H7 (cell line): ENCODE data around the gene TRIM63. TPM values are rescaled to one million over a fixed set of nuclear protein-coding genes. Genes with fewer than 3 reads are reported as not detected.

Experiments
- DNase-seq: peaks from one replicate; pipeline ENCODE4 v3.0.0; 2012
- H3K27me3 ChIP-seq: 2 replicates; pipeline ENCODE4 v1.6.0; 2011; ENCODE audit warnings: mild to moderate bottlenecking, low read length; ENCODE audit not compliant: control insufficient read depth, insufficient read depth
- H3K36me3 ChIP-seq: replicated peaks from 2 replicates; pipeline ENCODE4 v1.5.1; 2011; ENCODE audit warnings: low read length; ENCODE audit not compliant: control insufficient read depth, insufficient read depth
- H3K4me3 ChIP-seq: 2 replicates; pipeline ENCODE4 v1.5.1; 2011; ENCODE audit warnings: low read depth, mild to moderate bottlenecking, control low read depth, low read length, moderate library complexity; ENCODE audit not compliant: insufficient read depth
- total RNA-seq: library from RNA; depleted of rRNA; stranded (reverse); fragments of >200 nt; shearing (Covaris generic); gene quantifications from 2 replicates; pipeline ENCODE4 v1.2.3, GENCODE V29; 2014

Gene TRIM63
- total RNA-seq, 1 experiment from 2014 or later = 0.07 TPM

GRCh38 chr1:26027716-26028489 lies 39.5 kb downstream of the TRIM63 start:
- DNase-seq = no peak

GRCh38 chr1:26025517-26025916 lies 41.9 kb downstream of the TRIM63 start:
- no peak for DNase-seq
- H3K27me3 ChIP-seq = no peaks in the 10 kb centered on the region
- no peak overlapping the region for H3K4me3 ChIP-seq
- no peaks in the 10 kb centered on the region for H3K36me3 ChIP-seq

More at GRCh38 chr1:26027716-26028489, 39.5 kb downstream of the TRIM63 start:
- Histone ChIP-seq H3K36me3 (no peaks in the 10 kb centered on the region), H3K27me3 (peaks cover 2% of the 10 kb centered on the region; the same call in 1 of the 2 replicates), H3K4me3 (no peak overlapping the region)

- DNase-seq = no peak
- H3K27me3 ChIP-seq = no peaks in the 10 kb centered on the region
- no peak overlapping the region for H3K4me3 ChIP-seq
- no peaks in the 10 kb centered on the region for H3K36me3 ChIP-seq
Measured at GRCh38 chr1:26025060-26025459, 42.4 kb downstream of the TRIM63 start.

GRCh38 chr1:26023826-26024225 lies 43.6 kb downstream of the TRIM63 start:
- no peak for DNase-seq
- H3K36me3 ChIP-seq = no peaks in the 10 kb centered on the region
- no peaks in the 10 kb centered on the region for H3K27me3 ChIP-seq
- no peak overlapping the region for H3K4me3 ChIP-seq

GRCh38 chr1:26023009-26023408 lies 44.4 kb downstream of the TRIM63 start:
- no peak for DNase-seq
- no peaks in the 10 kb centered on the region for H3K36me3 ChIP-seq
- no peak overlapping the region for H3K4me3 ChIP-seq

GRCh38 chr1:26022404-26022779 lies 45.0 kb downstream of the TRIM63 start:
- no peaks in the 10 kb centered on the region for H3K27me3 ChIP-seq
- no peaks in the 10 kb centered on the region for H3K36me3 ChIP-seq
- no peak overlapping the region for H3K4me3 ChIP-seq
- no peak for DNase-seq

More at GRCh38 chr1:26023009-26023408, 44.4 kb downstream of the TRIM63 start:
- H3K27me3 ChIP-seq = no peaks in the 10 kb centered on the region

GRCh38 chr1:26021647-26022403 lies 45.6 kb downstream of the TRIM63 start, which contains the start of gene EXTL1:
Gene EXTL1 (plus strand): TSS chr1:26021775. CDS start chr1:26022647, 872 bp downstream.
- Histone ChIP-seq H3K4me3 (peak within 1 kb of the TSS; percentile 53), H3K27me3 (no peaks in the 10 kb centered on the region)
- DNase-seq = peak; percentile 98

GRCh38 chr1:26020941-26021646 lies 46.3 kb downstream of the TRIM63 start:
- H3K36me3 ChIP-seq = no peaks in the 10 kb centered on the region
- DNase-seq = no peak
- H3K4me3 ChIP-seq = no peak overlapping the region
- no peaks in the 10 kb centered on the region for H3K27me3 ChIP-seq

More at GRCh38 chr1:26021647-26022403, 45.6 kb downstream of the TRIM63 start, which contains the start of gene EXTL1:
- H3K36me3 ChIP-seq = no peaks in the 10 kb centered on the region

GRCh38 chr1:26020330-26020768 lies 47.1 kb downstream of the TRIM63 start:
- no peak for DNase-seq
- Histone ChIP-seq H3K27me3 (no peaks in the 10 kb centered on the region), H3K4me3 (no peak overlapping the region), H3K36me3 (no peaks in the 10 kb centered on the region)

GRCh38 chr1:26019641-26020315 lies 47.7 kb downstream of the TRIM63 start:
- DNase-seq = no peak
- Histone ChIP-seq H3K4me3 (no peak overlapping the region), H3K36me3 (no peaks in the 10 kb centered on the region), H3K27me3 (no peaks in the 10 kb centered on the region)

GRCh38 chr1:26017606-26018005 lies 49.8 kb downstream of the TRIM63 start:
- H3K4me3 ChIP-seq = no peak overlapping the region
- no peaks in the 10 kb centered on the region for H3K36me3 ChIP-seq
- DNase-seq = peak; percentile 26
- H3K27me3 ChIP-seq = no peaks in the 10 kb centered on the region

- Histone ChIP-seq H3K36me3 (no peaks in the 10 kb centered on the region), H3K27me3 (no peaks in the 10 kb centered on the region), H3K4me3 (no peak overlapping the region)
- DNase-seq = peak; percentile 36
Measured at GRCh38 chr1:26016953-26017545, 50.4 kb downstream of the TRIM63 start.

GRCh38 chr1:26016258-26016952 lies 51.0 kb downstream of the TRIM63 start:
- no peak for DNase-seq
- Histone ChIP-seq H3K27me3 (no peaks in the 10 kb centered on the region), H3K36me3 (no peaks in the 10 kb centered on the region), H3K4me3 (no peak overlapping the region)
